ENCODE data around the gene CASQ1. TPM values are rescaled to one million over a fixed set of nuclear protein-coding genes. Genes with fewer than 3 reads are reported as not detected.

The CASQ1 gene
- total RNA-seq, 1 donor from 2014 or later = 0.26 TPM

- no peak for TF ChIP-seq CTCF (conservative IDR thresholded peaks at IDR 0.05)
- no peak for DNase-seq (ENCODE audit: low read depth, low spot score)
- Mint-ChIP-seq H3K9me3 (peaks cover 2% of the 10 kb centered on the region), H3K36me3 (ENCODE audit: low read depth) (no peaks in the 10 kb centered on the region), H3K4me3 (no peak overlapping the region), H3K27me3 (ENCODE audit: low read depth) (no peaks in the 10 kb centered on the region), H3K27ac (ENCODE audit: unreplicated experiment) (no peak overlapping the region), H3K4me1 (peaks cover 32% of the 10 kb centered on the region)
Measured at GRCh38 chr1:160162931-160163330, 27.4 kb upstream of the CASQ1 start.

- H3K36me3 Mint-ChIP-seq (ENCODE audit: low read depth) = no peaks in the 10 kb centered on the region
- peaks cover 36% of the 10 kb centered on the region for H3K4me1 Mint-ChIP-seq
- H3K4me3 Mint-ChIP-seq = no peak overlapping the region
- peak overlapping the region; percentile 59 for H3K27ac Mint-ChIP-seq (ENCODE audit: unreplicated experiment)
- no peak for TF ChIP-seq CTCF (conservative IDR thresholded peaks at IDR 0.05)
- no peak for DNase-seq (ENCODE audit: low read depth, low spot score)
- H3K27me3 Mint-ChIP-seq (ENCODE audit: low read depth) = no peaks in the 10 kb centered on the region
- H3K9me3 Mint-ChIP-seq = peaks cover 2% of the 10 kb centered on the region
Measured at GRCh38 chr1:160163615-160164014, 26.8 kb upstream of the CASQ1 start.

- Mint-ChIP-seq H3K9me3 (peaks cover 2% of the 10 kb centered on the region), H3K36me3 (ENCODE audit: low read depth) (no peaks in the 10 kb centered on the region), H3K4me3 (no peak overlapping the region), H3K4me1 (peaks cover 41% of the 10 kb centered on the region), H3K27ac (ENCODE audit: unreplicated experiment) (no peak overlapping the region), H3K27me3 (ENCODE audit: low read depth) (no peaks in the 10 kb centered on the region)
- DNase-seq (ENCODE audit: low read depth, low spot score) = no peak
- no peak for TF ChIP-seq CTCF (conservative IDR thresholded peaks at IDR 0.05)
Measured at GRCh38 chr1:160164121-160164520, 26.3 kb upstream of the CASQ1 start.

- Mint-ChIP-seq H3K27ac (ENCODE audit: unreplicated experiment) (no peak overlapping the region), H3K27me3 (ENCODE audit: low read depth) (no peaks in the 10 kb centered on the region), H3K4me1 (peaks cover 56% of the 10 kb centered on the region), H3K9me3 (peaks cover 2% of the 10 kb centered on the region), H3K36me3 (ENCODE audit: low read depth) (no peaks in the 10 kb centered on the region), H3K4me3 (no peak overlapping the region)
- TF ChIP-seq CTCF (conservative IDR thresholded peaks at IDR 0.05) = no peak
- no peak for DNase-seq (ENCODE audit: low read depth, low spot score)
Measured at GRCh38 chr1:160166166-160166868, 24.1 kb upstream of the CASQ1 start.

- no peak overlapping the region for H3K4me3 Mint-ChIP-seq
- H3K27me3 Mint-ChIP-seq (ENCODE audit: low read depth) = no peaks in the 10 kb centered on the region
- no peaks in the 10 kb centered on the region for H3K36me3 Mint-ChIP-seq (ENCODE audit: low read depth)
- peaks cover 2% of the 10 kb centered on the region for H3K9me3 Mint-ChIP-seq
- H3K4me1 Mint-ChIP-seq = peaks cover 56% of the 10 kb centered on the region
- DNase-seq (ENCODE audit: low read depth, low spot score) = no peak
- H3K27ac Mint-ChIP-seq (ENCODE audit: unreplicated experiment) = no peak overlapping the region
- no peak for TF ChIP-seq CTCF (conservative IDR thresholded peaks at IDR 0.05)
Measured at GRCh38 chr1:160167056-160167455, 23.3 kb upstream of the CASQ1 start.
